ENCODE data around the gene TEX28.
"Not testable (repeated sequence)": the region's sequence is repeated elsewhere in the genome, so short reads cannot be mapped to it uniquely, and the experiment has no call there.

The TEX28 gene

GRCh38 chrX:154312116-154312515 lies 17.2 kb upstream of the TEX28 start:
- no peak for DNase-seq

- no peak for DNase-seq
Observed at GRCh38 chrX:154310616-154311536, 16.0 kb upstream of the TEX28 start.

DNA sequence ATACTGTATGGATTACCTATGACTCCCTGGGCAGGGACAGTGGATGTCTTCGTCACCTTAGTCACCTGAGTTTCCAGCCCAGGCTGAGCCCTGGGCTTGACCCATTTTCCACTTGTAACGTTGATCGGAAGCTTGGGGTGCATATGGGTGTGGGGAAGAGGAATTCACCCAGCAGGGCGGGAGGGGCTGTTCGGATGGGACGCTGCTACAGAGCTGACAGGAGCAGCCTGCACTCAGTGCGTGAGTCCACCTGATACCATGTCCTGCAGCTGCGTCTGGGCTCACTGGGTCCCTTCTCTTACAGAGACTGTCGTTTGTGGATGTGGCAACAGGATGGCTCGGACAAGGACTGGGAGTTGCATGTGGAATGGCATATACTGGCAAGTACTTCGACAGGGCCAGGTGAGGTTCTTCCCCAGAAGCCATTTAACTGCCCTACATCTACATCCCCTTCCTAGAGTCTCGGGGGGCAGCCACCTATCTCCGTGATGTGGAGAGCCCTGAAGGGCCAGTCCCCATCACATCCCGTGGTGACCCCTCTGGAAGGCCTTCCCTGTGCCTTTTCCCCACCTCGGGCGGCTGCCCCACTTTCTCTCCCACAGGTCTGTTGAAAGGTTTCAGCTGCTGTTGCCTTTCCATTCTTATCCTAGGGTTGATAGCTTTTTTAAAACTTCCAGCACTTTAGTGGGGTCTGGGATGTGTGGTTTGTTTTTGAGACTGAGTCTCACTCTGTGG lies 14.3 kb upstream of the TEX28 start:
- no peak for DNase-seq

GRCh38 chrX:154308108-154308946 lies 13.4 kb upstream of the TEX28 start:
- DNase-seq = peak in 25 of 56 donors; percentile 1 to 65 (median 12)

DNA sequence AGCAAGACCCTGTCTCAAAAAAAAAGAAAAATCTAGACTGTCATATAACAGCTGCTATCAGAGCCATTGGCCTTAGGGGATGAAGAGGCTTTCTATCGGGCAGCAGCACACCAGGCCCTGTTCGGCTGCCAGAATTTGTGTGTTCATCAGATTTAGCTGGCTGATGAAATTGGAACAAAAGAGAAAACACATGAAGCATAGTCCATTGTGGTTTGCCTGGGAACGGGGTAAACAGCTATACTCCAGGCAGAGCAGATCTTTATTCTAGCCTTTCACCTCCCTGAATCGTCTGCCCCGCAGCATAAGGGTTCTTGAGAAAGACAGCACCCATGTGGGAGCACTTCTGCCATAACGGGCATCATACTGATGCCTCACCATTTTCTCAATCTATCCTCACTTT lies 12.3 kb upstream of the TEX28 start:
- DNase-seq = peak in 5 of 56 donors; percentile 0 to 12 (median 8)

- DNase-seq = no peak
Observed at GRCh38 chrX:154305541-154306205, 10.7 kb upstream of the TEX28 start.

- no peak for DNase-seq
Observed at GRCh38 chrX:154304846-154305245, 9.9 kb upstream of the TEX28 start.

DNA sequence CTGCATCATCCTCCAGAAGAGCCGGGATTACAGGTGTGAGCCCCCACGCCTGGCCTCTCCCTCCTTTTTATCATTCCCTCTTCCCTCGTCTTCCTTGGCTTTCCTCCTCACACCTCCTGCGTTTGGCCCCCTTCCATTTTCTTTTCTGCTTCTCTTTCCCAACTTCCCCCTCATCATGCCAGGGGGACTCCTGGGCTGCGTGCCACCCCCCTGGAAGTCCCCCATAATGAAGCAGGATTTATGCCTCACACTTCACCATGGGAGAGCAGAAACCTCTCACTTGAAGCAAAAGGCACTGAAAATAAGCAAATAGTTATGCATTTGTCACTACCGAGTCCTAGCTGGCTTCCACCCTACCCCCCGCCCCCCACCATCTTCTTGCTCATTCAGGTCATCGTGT lies 8.6 kb upstream of the TEX28 start:
- no peak for DNase-seq

DNA sequence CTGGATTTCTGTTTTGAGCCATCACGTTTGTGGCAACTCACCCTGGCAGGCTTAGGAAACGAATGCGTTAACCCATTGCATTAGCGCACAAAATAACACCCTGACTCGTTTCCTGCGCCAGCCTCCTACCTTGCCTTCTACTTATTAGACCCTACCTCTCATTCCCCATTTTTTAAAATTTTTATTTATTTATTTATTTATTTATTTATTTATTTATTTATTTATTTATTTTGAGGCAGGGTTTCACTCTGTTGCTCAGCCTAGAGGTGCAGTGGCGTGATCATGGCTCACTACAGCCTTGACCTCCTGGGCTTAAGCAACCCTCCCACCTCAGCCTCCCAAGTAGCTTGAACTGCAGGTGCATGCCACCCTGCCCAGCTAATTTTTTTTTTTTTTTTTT lies 8.1 kb upstream of the TEX28 start:
- DNase-seq = not testable (repeated sequence)

GRCh38 chrX:154300816-154301215 lies 5.9 kb upstream of the TEX28 start:
- DNase-seq = no peak

DNA sequence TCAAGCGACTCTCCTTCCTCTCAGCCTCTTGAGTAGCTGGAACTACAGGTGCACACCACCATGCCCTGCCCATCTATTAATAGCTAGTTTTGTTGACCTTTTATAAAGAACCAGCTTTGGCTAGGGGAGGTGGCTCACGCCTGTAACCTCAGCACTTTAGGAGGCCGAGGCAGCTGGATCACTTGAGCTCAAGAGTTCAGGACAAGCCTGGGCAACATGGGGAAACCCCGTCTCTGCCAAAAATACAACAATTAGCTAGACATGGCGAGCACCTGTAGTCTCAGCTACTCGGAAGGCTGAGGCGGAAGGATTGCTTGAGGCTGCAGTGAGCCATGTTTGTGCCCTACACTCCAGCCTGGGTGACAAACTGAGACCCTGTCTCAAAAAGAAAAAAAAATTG lies 3.4 kb upstream of the TEX28 start:
- no peak for DNase-seq

DNA sequence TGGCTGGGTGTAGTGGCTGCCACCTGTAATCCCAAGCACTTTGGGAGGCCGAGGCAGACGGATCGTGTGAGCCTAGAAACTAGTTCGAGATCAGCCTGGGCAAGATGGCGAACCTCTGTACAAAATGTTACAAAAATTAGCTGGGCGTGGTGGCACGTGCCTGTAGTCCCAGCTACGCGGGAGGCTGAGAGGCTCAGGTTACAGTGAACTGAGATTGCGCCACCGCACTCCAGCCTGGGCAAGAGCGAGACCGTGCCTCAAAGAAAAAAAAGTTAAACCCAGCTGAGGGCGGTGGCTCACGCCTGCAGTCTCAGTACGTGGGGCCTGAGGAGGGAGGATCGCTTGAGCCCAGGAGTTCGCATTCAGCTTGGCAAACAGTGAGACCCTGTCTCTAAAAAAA lies 1.8 kb upstream of the TEX28 start:
- no peak for DNase-seq

DNA sequence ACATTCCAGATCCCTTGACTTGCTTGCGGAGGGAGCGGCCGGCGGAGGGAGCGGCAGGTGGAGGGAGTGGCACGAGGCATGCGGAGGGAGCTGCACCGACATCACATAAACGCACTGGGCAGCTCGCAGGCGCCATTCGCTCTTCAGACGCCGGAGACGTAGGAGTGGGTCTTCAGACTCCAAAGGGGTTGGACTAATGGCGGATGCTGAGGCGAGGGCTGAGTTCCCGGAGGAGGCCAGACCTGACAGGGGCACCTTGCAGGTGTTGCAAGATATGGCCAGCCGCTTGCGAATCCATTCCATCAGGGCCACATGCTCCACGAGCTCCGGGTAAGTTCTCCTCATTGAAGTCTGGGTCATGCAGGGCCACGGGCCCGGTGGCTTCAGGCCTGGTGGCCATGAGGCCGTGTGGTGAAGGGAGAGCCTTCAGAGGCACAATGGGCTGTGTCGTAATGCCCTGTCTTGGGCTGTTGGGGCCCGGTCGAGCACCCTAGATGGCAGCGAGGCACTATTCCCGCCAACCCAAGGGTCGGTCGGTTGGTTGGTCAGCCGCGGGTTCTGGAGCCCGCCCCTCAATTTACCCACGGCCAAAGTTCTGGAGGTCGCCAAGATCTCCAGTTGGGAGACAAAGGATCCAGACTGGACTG lies 863 bp upstream of the TEX28 start, which contains the start of gene TKTL1:
TSS of gene TKTL1 (plus strand) at position 132 of the 647 bp plus-strand sequence. CDS start at position 197, 65 bp downstream.
- DNase-seq = no peak

GRCh38 chrX:154286406-154286805 lies 8.5 kb downstream of the TEX28 start:
- not testable (repeated sequence) for DNase-seq

GRCh38 chrX:154284489-154285338 lies 10.2 kb downstream of the TEX28 start:
- not testable (repeated sequence) for DNase-seq

DNA sequence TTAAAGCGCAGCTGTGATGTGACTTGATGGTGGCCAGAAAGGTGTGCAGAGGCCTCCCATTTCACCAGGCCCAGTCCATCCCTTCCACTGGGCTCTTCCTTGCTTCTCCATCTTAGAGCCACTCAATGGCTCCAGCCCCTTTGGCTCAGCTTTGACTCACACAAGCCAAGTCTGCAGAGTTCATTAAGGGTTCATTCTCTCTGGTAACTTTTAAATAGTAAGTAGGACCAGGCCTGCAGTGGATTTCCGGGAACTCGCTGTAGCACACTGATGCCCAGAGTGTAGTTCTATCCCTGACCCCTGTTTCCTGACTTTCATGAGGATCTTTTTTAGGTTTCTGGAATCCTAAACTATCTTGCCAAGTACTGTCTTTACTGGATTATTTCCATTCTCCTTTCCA lies 25.7 kb downstream of the TEX28 start:
- DNase-seq = not testable (repeated sequence)

DNA sequence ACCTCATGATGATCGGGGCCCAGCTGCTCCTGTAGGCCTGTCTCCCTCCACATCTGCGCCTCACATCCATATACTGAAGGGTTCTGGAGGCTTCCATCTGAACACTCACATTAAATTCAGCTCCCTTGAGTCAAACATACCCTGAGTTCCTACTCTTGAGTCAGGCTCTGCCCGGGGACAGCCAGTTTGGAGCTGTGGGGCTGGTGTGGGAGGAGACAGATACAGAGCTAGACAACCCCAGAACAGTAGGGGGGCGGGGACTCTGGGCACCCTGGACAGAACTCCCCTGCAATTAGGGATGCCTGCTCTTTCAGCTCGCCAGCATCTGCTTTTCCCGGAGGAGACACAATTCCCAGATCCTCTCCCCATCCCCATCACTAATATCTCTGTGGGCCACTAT lies 31.9 kb downstream of the TEX28 start:
- not testable (repeated sequence) for DNase-seq

DNA sequence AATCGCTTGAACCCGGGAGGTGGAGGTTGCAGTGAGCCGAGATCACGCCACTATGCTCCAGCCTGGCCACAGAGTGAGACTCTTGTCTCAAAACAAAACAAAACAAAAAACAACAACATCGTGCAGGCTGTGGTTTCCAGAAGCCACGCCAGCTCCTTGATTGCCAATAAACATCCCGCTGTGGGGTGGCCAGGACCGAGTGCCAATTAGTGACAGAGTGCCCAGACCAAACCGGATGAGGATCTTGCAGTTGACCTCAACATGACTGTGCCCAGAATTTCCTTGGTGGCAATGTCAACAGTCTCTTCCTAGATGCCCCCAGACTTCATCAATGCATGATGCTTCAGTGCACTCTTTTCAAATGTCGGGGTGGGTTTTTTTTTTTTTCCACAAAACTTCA lies 36.2 kb downstream of the TEX28 start:
- not testable (repeated sequence) for DNase-seq

DNA sequence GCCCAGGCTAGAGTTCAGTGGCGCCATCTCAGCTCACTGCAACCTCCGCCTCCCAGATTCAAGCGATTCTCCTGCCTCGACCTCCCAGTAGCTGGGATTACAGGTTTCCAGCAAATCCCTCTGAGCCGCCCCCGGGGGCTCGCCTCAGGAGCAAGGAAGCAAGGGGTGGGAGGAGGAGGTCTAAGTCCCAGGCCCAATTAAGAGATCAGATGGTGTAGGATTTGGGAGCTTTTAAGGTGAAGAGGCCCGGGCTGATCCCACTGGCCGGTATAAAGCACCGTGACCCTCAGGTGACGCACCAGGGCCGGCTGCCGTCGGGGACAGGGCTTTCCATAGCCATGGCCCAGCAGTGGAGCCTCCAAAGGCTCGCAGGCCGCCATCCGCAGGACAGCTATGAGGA lies 37.6 kb downstream of the TEX28 start, which contains the start of gene OPN1MW3:
TSS of gene OPN1MW3 (plus strand) at position 301 of the 400 bp plus-strand sequence. CDS start at position 339, 38 bp downstream.
- not testable (repeated sequence) for DNase-seq
